OCI-LY7 (cell line): ENCODE measurements around the gene SDHD. TPM values are rescaled to one million over a fixed set of nuclear protein-coding genes. Genes with fewer than 3 reads are reported as not detected.
A peak's percentile ranks its signal among the peaks of the same experiment; 100 is the strongest.

Experiments used
- BruUV-seq: library from RNA; stranded (reverse); fragments of 400-500 nt; replicated peaks from 2 replicates; lab custom pipeline; 2021; lab: Mats Ljungman, UMichigan
- CTCF ChIA-PET: fragments of 300-600 bp; sonication (Branson Sonifier 250); formaldehyde crosslinking; loops from one replicate; lab custom pipeline; 2022; ENCODE audit warnings: antibody characterized with exemption; ENCODE audit not compliant: unreplicated experiment; lab: Charles Lee
- POLR2A ChIA-PET: fragments of 300-600 bp; sonication (Branson Sonifier 250); formaldehyde crosslinking; loops from one replicate; lab custom pipeline; 2022; ENCODE audit warnings: antibody characterized with exemption; lab: Charles Lee
- DNase-seq: peaks from one replicate; pipeline ENCODE4 v3.0.0-alpha.2; 2015; ENCODE audit warnings: low spot score
- H2AFZ ChIP-seq: fragments of 200-600 bp; sonication (generic), shearing (Covaris generic); 2 replicates; pipeline ENCODE4 v1.6.1; 2014; ENCODE audit warnings: mild to moderate bottlenecking, antibody characterized with exemption, low read length, moderate library complexity
- H3K27ac ChIP-seq: fragments of 200-600 bp; sonication (generic); 2 replicates; pipeline ENCODE4 v1.5.1; 2014; ENCODE audit warnings: mixed run types, low read depth, mild to moderate bottlenecking, moderate library complexity, low read length, inconsistent platforms; ENCODE audit not compliant: poor library complexity, severe bottlenecking
- H3K36me3 ChIP-seq: fragments of 200-600 bp; sonication (generic); 2 replicates; pipeline ENCODE4 v1.6.1; 2014; ENCODE audit warnings: mild to moderate bottlenecking, antibody characterized with exemption, low read length, moderate library complexity, mixed read lengths; ENCODE audit not compliant: insufficient read depth
- H3K4me1 ChIP-seq: fragments of 200-600 bp; sonication (generic); 2 replicates; pipeline ENCODE4 v1.5.1; 2014; ENCODE audit warnings: mild to moderate bottlenecking, low read length; ENCODE audit not compliant: insufficient read depth, poor library complexity, severe bottlenecking
- H3K4me2 ChIP-seq: fragments of 200-600 bp; sonication (generic); 2 replicates; pipeline ENCODE4 v1.6.1; 2014; ENCODE audit warnings: mild to moderate bottlenecking, low read length
- H3K4me3 ChIP-seq: fragments of 200-600 bp; sonication (generic); 2 replicates; pipeline ENCODE4 v1.5.1; 2014; ENCODE audit warnings: mild to moderate bottlenecking, low read depth, low read length; ENCODE audit not compliant: poor library complexity, severe bottlenecking
- H3K79me2 ChIP-seq: fragments of 200-600 bp; sonication (generic); 2 replicates; pipeline ENCODE4 v1.6.1; 2016; ENCODE audit warnings: low read depth, mild to moderate bottlenecking, low read length, moderate library complexity, mixed read lengths; ENCODE audit not compliant: insufficient read depth
- H3K9me2 ChIP-seq: fragments of 200-600 bp; sonication (generic); 2 replicates; pipeline ENCODE4 v1.6.1; 2016; ENCODE audit warnings: mild to moderate bottlenecking, low read length, mixed read lengths; ENCODE audit not compliant: insufficient read depth
- H3K9me3 ChIP-seq: fragments of 200-600 bp; sonication (generic); 2 replicates; pipeline ENCODE4 v1.6.1; 2014; ENCODE audit warnings: mild to moderate bottlenecking, mixed run types, low read length, mixed read lengths
- H4K20me1 ChIP-seq: fragments of 200-600 bp; sonication (generic); 2 replicates; pipeline ENCODE4 v1.6.1; 2014; ENCODE audit warnings: mild to moderate bottlenecking, antibody characterized with exemption, low read length, moderate library complexity, mixed read lengths; ENCODE audit not compliant: insufficient read depth
- CTCF ChIP-seq: fragments of 200-600 bp; sonication (generic); conservative IDR thresholded peaks from 2 replicates; pipeline ENCODE4 v1.5.1; 2014; ENCODE audit warnings: mild to moderate bottlenecking, antibody characterized with exemption, low read length, moderate library complexity, mixed read lengths
- EZH2phosphoT487 ChIP-seq: fragments of 200-600 bp; sonication (generic); IDR thresholded peaks from 2 replicates; pipeline ENCODE4 v1.6.1; 2018; ENCODE audit warnings: low read depth, borderline replicate concordance, mild to moderate bottlenecking, mixed run types, antibody characterized with exemption, low read length, moderate library complexity, mixed read lengths
- intact Hi-C: fragments of 100-400 bp; cut with micrococcal nuclease; formaldehyde crosslinking; loops from one replicate; pipeline ENCODE4 v1.10.0; 2022; ENCODE audit not compliant: unreplicated experiment
- total RNA-seq, 2 experiments: library from RNA; depleted of rRNA in 1 of 2; stranded (reverse); fragments of >200 nt in 1 of 2; shearing (Covaris generic) in 1 of 2; gene quantifications; 2 replicates each; pipeline ENCODE4 v1.2.3, GENCODE V29; 2014 to 2022

Gene SDHD
- total RNA-seq, 2 experiments from 2014 or later: 58.8 to 77.1 TPM

DNA sequence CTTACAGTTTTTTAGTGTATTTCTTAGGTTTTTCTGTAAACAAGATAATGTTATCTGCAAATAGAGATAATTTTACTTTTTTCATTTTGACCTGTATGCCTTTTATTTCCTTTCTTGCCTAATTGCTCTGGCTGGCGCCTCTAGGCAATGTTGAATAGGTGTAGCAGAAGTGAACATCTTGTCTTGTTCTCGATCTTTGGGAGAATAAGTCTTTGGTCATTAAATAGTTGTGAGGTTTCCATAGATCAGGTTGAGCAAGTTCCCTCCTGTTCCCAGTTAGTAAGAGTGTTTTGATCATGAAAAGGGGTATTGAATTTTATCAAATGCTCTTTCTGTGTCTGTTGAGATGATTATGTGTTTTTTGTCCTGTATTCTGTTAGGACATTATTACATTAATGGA, 36.9 kb upstream of the SDHD start:
- ChIA-PET POLR2A (interaction anchor here (1.4 to 1.7 kb wide), 2 partner anchors 117 to 123 kb away, joined by 3 to 4 read pairs; no protein-coding TSS in a partner anchor), CTCF (no interaction called here)
- Histone ChIP-seq H3K27ac (peak overlapping the region; percentile 79), H3K4me1 (peaks cover 47% of the 10 kb centered on the region), H3K36me3 (peaks cover 96% of the 10 kb centered on the region), H3K9me3 (peaks cover 6% of the 10 kb centered on the region; the same call in 1 of the 2 replicates), H3K9me2 (no peaks in the 10 kb centered on the region), H3K79me2 (peaks cover 26% of the 10 kb centered on the region), H2AFZ (no peak overlapping the region), H3K4me3 (no peak overlapping the region), H3K4me2 (peak overlapping the region; percentile 59), H4K20me1 (no peaks in the 10 kb centered on the region)
- intact Hi-C loops: loop anchor here (2.0 kb wide), 1 partner anchor 25 kb away; the partner anchor contains the start of gene DLAT
- DNase-seq: no peak
- TF ChIP-seq EZH2phosphoT487 (no peak), CTCF (no peak)
- no TSS peak for BruUV-seq

- Histone ChIP-seq H3K9me3 (peaks cover 6% of the 10 kb centered on the region; the same call in 1 of the 2 replicates), H4K20me1 (no peaks in the 10 kb centered on the region), H3K4me2 (peak overlapping the region; percentile 59), H3K36me3 (peaks cover 94% of the 10 kb centered on the region), H3K4me1 (peaks cover 47% of the 10 kb centered on the region), H3K4me3 (peak overlapping the region; percentile 55), H3K27ac (peak overlapping the region; percentile 79), H3K9me2 (no peaks in the 10 kb centered on the region), H2AFZ (no peak overlapping the region), H3K79me2 (peaks cover 26% of the 10 kb centered on the region)
- TF ChIP-seq EZH2phosphoT487: no peak
- TF ChIP-seq CTCF: no peak
- ChIA-PET CTCF (no interaction called here), POLR2A (interaction anchor here (0.9 to 1.7 kb wide), 3 partner anchors 116 to 124 kb away, joined by 3 to 4 read pairs (median 4); no protein-coding TSS in a partner anchor)
- peak; percentile 72 for DNase-seq
- intact Hi-C loops: loop anchor here (2.0 kb wide), 1 partner anchor 26 kb away; the partner anchor contains the start of gene DLAT
- BruUV-seq: no TSS peak
Observed at GRCh38 chr11:112050721-112051120, 36.0 kb upstream of the SDHD start.

- Histone ChIP-seq H3K79me2 (peaks cover 26% of the 10 kb centered on the region), H4K20me1 (no peaks in the 10 kb centered on the region), H3K36me3 (peaks cover 91% of the 10 kb centered on the region), H3K4me1 (peaks cover 47% of the 10 kb centered on the region), H3K27ac (peak overlapping the region; percentile 79), H3K9me2 (no peaks in the 10 kb centered on the region), H3K9me3 (peaks cover 6% of the 10 kb centered on the region; the same call in 1 of the 2 replicates), H3K4me3 (peak overlapping the region; percentile 55), H3K4me2 (peak overlapping the region; percentile 59), H2AFZ (no peak overlapping the region)
- POLR2A ChIA-PET: interaction anchor here (1.0 to 1.7 kb wide), 3 partner anchors 8 to 125 kb away, joined by 4 to 6 read pairs (median 4); no protein-coding TSS in a partner anchor
- TF ChIP-seq CTCF: no peak
- BruUV-seq: no TSS peak
- CTCF ChIA-PET: no interaction called here
- intact Hi-C loops: loop anchor here (2.0 kb wide), 1 partner anchor 27 kb away; the partner anchor contains the start of gene DLAT
- no peak for DNase-seq
Observed at GRCh38 chr11:112051768-112052167, 34.9 kb upstream of the SDHD start.
